ENCODE results near the gene ITGA5. TPM values are rescaled to one million over a fixed set of nuclear protein-coding genes. Genes with fewer than 3 reads are reported as not detected.

Gene ITGA5
- total and polyA plus RNA-seq, 10 donors: 7.0 to 44.9 (median 28.2) TPM

GRCh38 chr12:54349679-54350078 lies 69.4 kb downstream of the ITGA5 start:
- H3K36me3 ChIP-seq: peaks cover 4 to 89% (median 68%) of the 10 kb centered on the region in 6 donors
- H3K27ac ChIP-seq: no peak overlapping the region
- TF ChIP-seq POLR2A (IDR thresholded peaks at IDR 0.05): no peak
- TF ChIP-seq CTCF (IDR thresholded peaks at IDR 0.05 in 8 of 11, conservative IDR thresholded peaks at IDR 0.05 in 3 of 11): no peak
- TF ChIP-seq POLR2AphosphoS5 (IDR thresholded peaks at IDR 0.05): no peak
- DNase-seq: no peak
- intact Hi-C loops (cut with DNase I; ENCODE audit: low total_unique reads): no loop called here
- peaks cover 0 to 28% (median 10%) of the 10 kb centered on the region in 6 donors for H3K4me1 ChIP-seq
- H3K4me3 ChIP-seq: no peak overlapping the region
- no peaks in the 10 kb centered on the region for H3K9me3 ChIP-seq
- H3K27me3 ChIP-seq (replicated peaks in 1 of 7): no peaks in the 10 kb centered on the region

- no peak overlapping the region for H3K27ac ChIP-seq
- no peak for TF ChIP-seq CTCF (IDR thresholded peaks at IDR 0.05 in 8 of 11, conservative IDR thresholded peaks at IDR 0.05 in 3 of 11)
- no peak for TF ChIP-seq POLR2AphosphoS5 (IDR thresholded peaks at IDR 0.05)
- no peak for TF ChIP-seq POLR2A (IDR thresholded peaks at IDR 0.05)
- H3K36me3 ChIP-seq: peaks cover 4 to 95% (median 74%) of the 10 kb centered on the region in 6 donors
- H3K27me3 ChIP-seq (replicated peaks in 1 of 7): no peaks in the 10 kb centered on the region
- H3K9me3 ChIP-seq: no peaks in the 10 kb centered on the region
- peaks cover 0 to 29% (median 10%) of the 10 kb centered on the region in 6 donors for H3K4me1 ChIP-seq
- 90 to 97% (median 93%) methylated on average over 4 of the region's 4 CpGs for WGBS, 5 donors
- H3K4me3 ChIP-seq: no peak overlapping the region
- no peak for DNase-seq
- intact Hi-C loops (cut with DNase I; ENCODE audit: low total_unique reads): no loop called here
Measured at GRCh38 chr12:54349036-54349435, 70.0 kb downstream of the ITGA5 start.

Other genes with a start within 250 kb of the ITGA5 start
- gene SMUG1, start 230.3 kb downstream of the ITGA5 start, total RNA-seq: 10 to 100 TPM; 20.9 to 36.3 (median 23.1) TPM
- gene SMUG1, start 230.3 kb downstream of the ITGA5 start, polyA plus RNA-seq: 10 to 100 TPM; 24.0 to 42.2 (median 37.4) TPM
- gene CBX5, start 139.1 kb downstream of the ITGA5 start, total RNA-seq: 10 to 100 TPM; 37.2 to 60.3 (median 48.2) TPM
- gene CBX5, start 139.1 kb downstream of the ITGA5 start, polyA plus RNA-seq: 1 to 10 TPM; 6.5 to 8.8 (median 6.5) TPM
- gene HNRNPA1, start 138.5 kb downstream of the ITGA5 start, total RNA-seq: 100 to 1,000 TPM; 511 to 957 (median 742) TPM
- gene HNRNPA1, start 138.5 kb downstream of the ITGA5 start, polyA plus RNA-seq: 1,000 to 10,000 TPM; 1,074 to 1,168 (median 1,166) TPM
- gene NFE2, start 118.3 kb downstream of the ITGA5 start, total RNA-seq: 10 to 100 TPM; 14.1 to 93.7 (median 45.0) TPM
- gene NFE2, start 118.3 kb downstream of the ITGA5 start, polyA plus RNA-seq: 10 to 100 TPM in 2 of 3 donors, 1 to 10 TPM in 1; 2.4 to 17.5 (median 14.7) TPM
- 10 to 100 TPM; 59.3 to 99.1 (median 92.8) TPM for gene COPZ1, start 94.1 kb downstream of the ITGA5 start, total RNA-seq
- gene COPZ1, start 94.1 kb downstream of the ITGA5 start, polyA plus RNA-seq: 10 to 100 TPM; 55.4 to 80.2 (median 76.4) TPM
- 10 to 100 TPM in 1 of 7 donors, 1 to 10 TPM in 5, under 1 TPM in 1; 0.97 to 12.5 (median 2.9) TPM for gene GPR84, start 54.8 kb downstream of the ITGA5 start, total RNA-seq
- gene GPR84, start 54.8 kb downstream of the ITGA5 start, polyA plus RNA-seq: under 1 TPM; 0.35 to 0.47 (median 0.39) TPM
- 10 to 100 TPM; 19.9 to 40.3 (median 27.2) TPM for gene ZNF385A, start 34.5 kb downstream of the ITGA5 start, total RNA-seq
- 10 to 100 TPM in 2 of 3 donors, 1 to 10 TPM in 1; 7.4 to 12.5 (median 12.4) TPM for gene ZNF385A, start 34.5 kb downstream of the ITGA5 start, polyA plus RNA-seq
- gene GTSF1, start 54.3 kb upstream of the ITGA5 start, total RNA-seq: 10 to 100 TPM in 1 of 7 donors, 1 to 10 TPM in 6; 1.3 to 16.2 (median 3.6) TPM
- gene GTSF1, start 54.3 kb upstream of the ITGA5 start, polyA plus RNA-seq: 1 to 10 TPM; 5.3 to 8.8 (median 6.6) TPM
- gene NCKAP1L, start 78.5 kb upstream of the ITGA5 start, total RNA-seq: 100 to 1,000 TPM; 139 to 201 (median 171) TPM
- 10 to 100 TPM; 40.5 to 47.8 (median 40.7) TPM for gene NCKAP1L, start 78.5 kb upstream of the ITGA5 start, polyA plus RNA-seq
- 10 to 100 TPM; 15.4 to 37.1 (median 17.3) TPM for gene PDE1B, start 130.3 kb upstream of the ITGA5 start, total RNA-seq
- 10 to 100 TPM in 1 of 3 donors, 1 to 10 TPM in 2; 6.0 to 11.0 (median 9.5) TPM for gene PDE1B, start 130.3 kb upstream of the ITGA5 start, polyA plus RNA-seq
- gene PPP1R1A, start 169.4 kb upstream of the ITGA5 start, total RNA-seq: 1 to 10 TPM in 1 of 7 donors, not detected in 6; 2.1 TPM
- under 1 TPM; 0.09 to 0.58 (median 0.24) TPM for gene PPP1R1A, start 169.4 kb upstream of the ITGA5 start, polyA plus RNA-seq
- gene LACRT, start 215.6 kb upstream of the ITGA5 start, total RNA-seq: not detected
- gene LACRT, start 215.6 kb upstream of the ITGA5 start, polyA plus RNA-seq: not detected
- not detected for gene DCD, start 229.1 kb upstream of the ITGA5 start, total RNA-seq
- gene DCD, start 229.1 kb upstream of the ITGA5 start, polyA plus RNA-seq: not detected

Measured in spleen (tissue), 11 donors.